HG02623 (cell line): ENCODE measurements around the gene KCNH6.

Experiments
- ATAC-seq: cut with Tn5 transposase; IDR thresholded peaks from one replicate; pipeline ENCODE4 v1.9.1; 2021; ENCODE audit warnings: moderate library complexity; ENCODE audit not compliant: unreplicated experiment

KCNH6 gene

DNA sequence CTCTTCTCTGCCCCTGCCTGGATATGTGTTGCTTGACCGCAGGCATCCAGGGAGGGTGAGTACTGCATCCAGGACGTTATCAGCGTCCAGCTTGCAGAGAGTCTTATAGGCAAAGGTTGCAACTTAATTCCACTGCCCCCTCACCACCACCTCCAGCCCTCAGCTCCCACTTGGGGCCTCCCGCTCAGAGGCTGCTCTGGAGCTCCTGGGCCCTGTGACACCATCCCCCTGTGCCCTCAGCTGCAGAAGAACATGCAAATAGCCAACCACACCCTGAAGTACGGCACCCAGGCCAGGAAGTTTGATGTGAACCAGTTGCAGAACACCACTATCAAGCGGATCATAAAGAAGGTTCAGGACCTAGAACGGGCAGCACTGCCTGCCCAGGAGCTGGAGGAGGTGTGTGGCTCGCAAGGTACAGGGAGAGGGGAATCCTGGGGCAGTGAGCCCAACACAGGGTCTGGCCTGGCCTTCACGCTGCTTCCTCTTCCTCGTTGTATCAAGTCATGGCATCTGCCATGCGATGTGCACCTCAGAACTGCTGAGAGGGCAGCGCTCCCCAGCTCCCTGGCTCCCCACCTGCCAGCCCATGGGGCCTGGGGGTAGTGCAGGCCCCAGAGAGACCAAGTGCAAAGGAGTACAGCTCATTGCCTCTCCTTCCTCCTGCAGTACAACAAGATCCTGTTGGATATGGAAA lies 36.7 kb upstream of the KCNH6 start:
- no peak for ATAC-seq

GRCh38 chr17:63487014-63487339 lies 36.2 kb upstream of the KCNH6 start:
- no peak for ATAC-seq

DNA sequence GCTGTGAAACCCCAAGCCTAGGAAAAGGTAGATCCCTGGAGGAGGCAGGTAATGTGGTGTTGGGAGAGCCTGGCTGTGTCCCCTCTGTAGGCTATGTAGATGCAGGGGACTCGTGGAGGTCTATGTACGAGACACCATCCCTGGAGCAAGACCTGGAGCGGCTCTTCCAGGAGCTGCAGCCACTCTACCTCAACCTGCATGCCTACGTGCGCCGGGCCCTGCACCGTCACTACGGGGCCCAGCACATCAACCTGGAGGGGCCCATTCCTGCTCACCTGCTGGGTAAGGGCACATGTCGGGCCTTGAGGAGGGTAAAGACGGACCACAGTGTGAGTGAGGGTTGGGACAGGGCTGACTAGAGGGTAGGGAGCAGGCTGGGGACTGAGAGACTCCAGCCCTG lies 34.3 kb upstream of the KCNH6 start:
- no peak for ATAC-seq

DNA sequence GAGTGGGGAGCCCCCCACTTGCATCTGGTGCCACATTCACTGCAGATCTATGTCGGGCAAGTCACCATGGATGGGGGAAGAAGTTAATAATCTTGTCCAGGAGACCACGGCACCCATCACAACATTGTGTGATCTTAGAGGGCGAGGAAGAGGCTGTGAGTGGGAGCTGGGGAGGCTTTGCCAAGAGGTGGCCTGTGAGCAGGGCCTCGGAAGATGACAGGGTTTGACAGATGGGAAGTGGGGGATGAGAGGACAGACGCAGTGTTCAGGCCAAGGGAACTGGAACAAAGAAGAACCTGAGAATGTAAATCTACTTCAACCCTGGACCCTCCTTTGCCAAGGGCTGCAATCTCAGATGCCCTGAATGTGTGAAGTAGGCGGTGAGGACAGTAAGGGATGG lies 33.9 kb upstream of the KCNH6 start:
- ATAC-seq, result no peak

GRCh38 chr17:63490329-63490728 lies 32.8 kb upstream of the KCNH6 start:
- no peak for ATAC-seq

DNA sequence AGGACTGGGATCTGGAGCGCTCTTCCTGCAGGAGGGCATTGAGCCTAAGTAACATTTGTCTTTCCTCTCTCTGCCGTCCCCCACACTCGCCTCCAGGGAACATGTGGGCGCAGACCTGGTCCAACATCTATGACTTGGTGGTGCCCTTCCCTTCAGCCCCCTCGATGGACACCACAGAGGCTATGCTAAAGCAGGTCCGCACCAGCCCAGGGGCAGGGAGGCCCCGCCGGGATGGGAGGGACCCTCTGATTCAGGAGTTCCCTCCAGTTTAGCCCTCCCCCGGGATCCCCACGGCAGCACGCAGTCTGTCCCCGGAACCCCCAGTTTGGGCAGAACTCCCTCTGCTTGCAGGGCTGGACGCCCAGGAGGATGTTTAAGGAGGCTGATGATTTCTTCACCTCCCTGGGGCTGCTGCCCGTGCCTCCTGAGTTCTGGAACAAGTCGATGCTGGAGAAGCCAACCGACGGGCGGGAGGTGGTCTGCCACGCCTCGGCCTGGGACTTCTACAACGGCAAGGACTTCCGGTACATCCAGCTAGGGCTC lies 32.2 kb upstream of the KCNH6 start:
- ATAC-seq, result no peak

DNA sequence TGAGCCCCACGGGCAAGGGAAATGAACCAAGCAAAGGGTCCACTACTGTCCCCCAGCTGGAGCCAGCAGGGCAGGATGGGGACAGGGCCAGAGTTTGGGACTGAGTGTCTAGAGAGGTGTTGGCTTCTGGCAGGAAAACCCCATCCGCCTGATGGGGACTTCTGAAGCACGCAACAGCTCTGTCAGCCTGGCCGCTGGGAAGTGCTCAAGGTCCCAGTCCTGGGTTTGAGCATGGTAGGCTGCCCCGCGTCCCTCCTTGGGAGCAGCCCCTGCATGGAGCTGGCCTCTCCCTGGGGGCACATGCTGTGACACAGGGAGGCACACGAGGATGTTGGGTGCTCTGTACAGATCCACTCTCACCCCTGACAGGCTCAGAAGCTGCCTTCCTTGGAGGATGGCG lies 31.7 kb upstream of the KCNH6 start:
- no peak for ATAC-seq

DNA sequence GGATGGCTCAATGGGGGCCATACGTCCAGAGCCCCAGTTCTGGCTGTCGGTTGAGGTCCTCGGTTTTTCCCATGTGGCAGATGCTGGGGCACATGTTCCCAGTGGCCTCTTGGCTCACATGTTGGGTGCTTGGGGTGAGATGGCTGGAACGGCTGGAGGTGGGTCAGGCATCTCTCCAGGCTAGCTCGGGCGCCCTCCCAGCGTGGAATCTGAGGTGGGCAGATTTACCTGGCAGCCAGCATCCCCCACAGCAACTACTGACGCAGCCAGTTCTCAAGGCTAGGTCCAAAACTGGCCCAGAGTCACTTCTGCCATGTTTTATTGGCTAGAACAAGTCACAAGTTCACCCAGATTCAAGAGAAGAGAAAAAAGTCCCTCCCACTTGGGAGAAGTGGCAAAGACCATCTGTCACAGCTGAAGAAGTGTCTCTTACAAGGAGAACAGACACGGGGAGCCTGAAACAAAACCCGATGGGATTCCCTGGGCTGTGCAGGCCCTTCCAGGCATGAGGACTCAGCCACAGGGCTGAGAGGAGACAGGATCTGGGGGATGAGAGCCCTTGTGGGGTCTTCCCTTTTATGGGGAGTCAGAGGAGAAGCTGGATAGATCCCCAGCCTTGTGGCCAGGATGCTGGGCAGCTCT lies 31.1 kb upstream of the KCNH6 start:
- ATAC-seq, result no peak

DNA sequence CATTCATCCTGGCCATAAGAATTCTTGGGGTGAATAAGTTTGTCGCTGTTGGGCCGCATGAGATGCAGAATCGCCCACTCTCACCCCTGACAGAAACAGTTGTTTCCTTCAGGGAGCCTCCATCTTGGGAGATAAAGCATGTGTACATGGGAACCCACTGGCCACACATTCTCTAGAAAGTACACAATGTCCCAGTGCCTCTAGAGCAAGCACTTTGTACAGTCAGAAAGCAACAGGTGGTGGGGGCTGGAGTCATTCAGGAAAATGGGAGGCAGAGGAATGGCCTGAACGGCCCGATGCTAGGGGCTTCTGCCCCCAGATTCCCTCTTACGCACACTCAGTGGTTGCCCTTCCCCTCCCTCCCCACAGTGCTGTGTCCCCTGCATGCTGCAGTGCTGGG lies 30.2 kb upstream of the KCNH6 start:
- no peak for ATAC-seq

DNA sequence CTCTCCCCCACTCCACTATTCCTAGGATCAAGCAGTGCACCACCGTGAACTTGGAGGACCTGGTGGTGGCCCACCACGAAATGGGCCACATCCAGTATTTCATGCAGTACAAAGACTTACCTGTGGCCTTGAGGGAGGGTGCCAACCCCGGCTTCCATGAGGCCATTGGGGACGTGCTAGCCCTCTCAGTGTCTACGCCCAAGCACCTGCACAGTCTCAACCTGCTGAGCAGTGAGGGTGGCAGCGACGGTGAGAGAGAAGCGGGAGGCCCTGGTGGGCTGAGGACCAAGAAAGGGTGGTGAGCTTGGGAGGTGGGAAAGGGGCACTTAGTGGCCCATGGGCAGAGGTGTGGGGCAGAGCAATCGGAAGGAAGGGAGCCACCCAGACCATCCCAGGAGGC lies 29.7 kb upstream of the KCNH6 start:
- ATAC-seq, result no peak

- ATAC-seq, result no peak
Observed at GRCh38 chr17:63494300-63494928, 28.7 kb upstream of the KCNH6 start.

- ATAC-seq, result no peak
Observed at GRCh38 chr17:63495491-63495890, 27.7 kb upstream of the KCNH6 start.

DNA sequence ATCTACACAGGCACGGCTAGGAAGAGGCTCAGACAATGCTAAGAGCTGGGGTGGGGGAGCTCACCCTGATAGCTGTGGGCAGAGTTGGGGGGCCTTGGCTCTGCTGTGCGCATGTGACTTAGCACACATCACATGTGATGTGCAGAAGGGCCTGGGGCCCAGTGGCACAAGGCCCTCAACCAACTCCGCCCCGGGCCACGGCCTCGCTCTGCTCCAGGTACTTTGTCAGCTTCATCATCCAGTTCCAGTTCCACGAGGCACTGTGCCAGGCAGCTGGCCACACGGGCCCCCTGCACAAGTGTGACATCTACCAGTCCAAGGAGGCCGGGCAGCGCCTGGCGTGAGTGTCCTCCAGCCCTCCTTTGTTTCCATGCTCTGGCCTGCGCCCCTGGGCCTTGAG lies 27.0 kb upstream of the KCNH6 start:
- no peak for ATAC-seq

- ATAC-seq, result no peak
Observed at GRCh38 chr17:63496663-63497400, 26.3 kb upstream of the KCNH6 start.

GRCh38 chr17:63497708-63498483 lies 25.3 kb upstream of the KCNH6 start:
- no peak for ATAC-seq

- no peak for ATAC-seq
Observed at GRCh38 chr17:63498626-63499195, 24.4 kb upstream of the KCNH6 start.

DNA sequence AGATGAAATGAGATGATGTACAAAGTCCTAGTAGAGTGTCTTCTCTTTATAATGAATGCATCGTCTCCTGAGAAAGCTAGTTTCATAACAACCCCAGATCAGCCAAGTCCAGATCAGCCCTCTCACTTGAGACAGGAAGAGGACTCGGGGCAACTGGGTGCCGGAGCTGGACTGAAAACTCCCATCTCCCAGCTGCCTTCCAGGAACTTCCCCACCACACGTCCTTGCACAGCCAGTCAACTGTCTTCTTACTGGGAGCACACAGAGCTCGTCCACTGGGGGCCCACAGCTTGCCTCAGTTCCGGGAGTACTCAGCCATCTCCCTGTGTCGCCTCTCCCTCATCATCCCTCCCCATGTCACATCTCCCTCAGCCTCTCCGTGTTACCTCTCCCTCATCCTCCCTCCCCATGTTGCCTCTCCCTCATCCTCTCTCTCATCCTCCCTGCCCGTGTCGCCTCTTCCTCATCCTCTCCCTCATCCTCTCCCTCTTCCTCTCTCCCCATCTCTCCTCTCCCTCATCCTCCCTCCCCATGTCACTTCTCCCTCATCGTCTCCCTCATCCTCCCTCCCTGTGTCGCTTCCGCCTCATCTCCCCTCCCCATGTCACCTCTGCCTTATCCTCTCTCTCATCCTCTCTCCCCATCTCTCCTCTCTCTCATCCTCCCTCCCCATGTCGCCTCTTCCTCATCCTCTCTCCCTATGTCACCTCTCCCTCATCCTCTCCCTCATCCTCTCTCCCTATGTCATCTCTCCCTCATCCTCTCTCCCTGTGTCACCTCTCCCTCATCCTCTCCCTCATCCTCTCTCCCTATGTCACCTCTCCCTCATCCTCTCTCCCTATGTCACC lies 22.4 kb upstream of the KCNH6 start:
- no peak for ATAC-seq

DNA sequence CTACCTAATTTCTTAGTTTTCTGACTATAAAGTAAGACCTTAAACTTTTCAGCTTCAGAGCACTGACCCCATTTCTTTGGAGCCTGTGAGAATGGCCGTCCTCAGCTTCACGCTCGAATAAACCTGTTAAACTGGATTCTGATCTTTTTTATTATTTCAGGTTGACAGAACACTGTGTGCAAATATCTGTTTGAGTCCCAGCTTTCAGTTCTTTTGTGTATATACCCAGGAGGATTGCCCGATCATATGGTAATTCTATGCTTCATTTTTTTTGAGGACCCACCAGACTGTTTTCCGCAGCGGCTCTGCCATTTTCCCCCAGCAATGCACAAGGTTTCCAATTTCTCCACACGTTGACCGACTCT lies 19.8 kb upstream of the KCNH6 start:
- ATAC-seq, result no peak

DNA sequence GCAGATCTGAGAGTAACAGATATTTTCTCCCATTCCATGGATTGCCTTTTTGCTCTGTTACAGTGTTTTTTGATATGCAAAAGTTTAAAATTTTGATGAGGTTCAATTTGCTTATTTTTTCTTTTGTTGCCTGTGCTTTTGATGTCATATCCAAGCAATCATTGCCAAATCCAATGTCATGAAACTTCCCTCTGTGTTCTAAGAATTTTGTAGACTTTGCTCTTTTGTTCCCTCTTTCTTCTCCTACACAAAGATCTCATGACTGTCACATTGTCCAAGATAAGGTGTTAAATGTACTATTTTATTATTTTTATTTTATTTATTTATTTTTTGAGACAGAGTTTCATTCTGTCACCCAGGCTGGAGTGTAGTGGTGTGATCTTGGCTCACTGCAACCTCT lies 18.9 kb upstream of the KCNH6 start:
- ATAC-seq, result no peak

- no peak for ATAC-seq
Observed at GRCh38 chr17:63505341-63505740, 17.8 kb upstream of the KCNH6 start.
